Activated CD8-positive, alpha-beta memory T cell treated with anti-CD3 and anti-CD28 coated beads for 1 hour (primary cell): ENCODE results near the gene TENT4A.

Experiments used
- DNase-seq, 2 donors: peaks; one replicate each; pipeline ENCODE4 v3.0.0-alpha.2; 2020; ENCODE audit warnings: low read depth in 1 of 2; ENCODE audit errors: extremely low read depth in 1 of 2

The TENT4A gene

GRCh38 chr5:6700074-6700684 is 13.1 kb upstream of the TENT4A start:
- no peak for DNase-seq

DNA sequence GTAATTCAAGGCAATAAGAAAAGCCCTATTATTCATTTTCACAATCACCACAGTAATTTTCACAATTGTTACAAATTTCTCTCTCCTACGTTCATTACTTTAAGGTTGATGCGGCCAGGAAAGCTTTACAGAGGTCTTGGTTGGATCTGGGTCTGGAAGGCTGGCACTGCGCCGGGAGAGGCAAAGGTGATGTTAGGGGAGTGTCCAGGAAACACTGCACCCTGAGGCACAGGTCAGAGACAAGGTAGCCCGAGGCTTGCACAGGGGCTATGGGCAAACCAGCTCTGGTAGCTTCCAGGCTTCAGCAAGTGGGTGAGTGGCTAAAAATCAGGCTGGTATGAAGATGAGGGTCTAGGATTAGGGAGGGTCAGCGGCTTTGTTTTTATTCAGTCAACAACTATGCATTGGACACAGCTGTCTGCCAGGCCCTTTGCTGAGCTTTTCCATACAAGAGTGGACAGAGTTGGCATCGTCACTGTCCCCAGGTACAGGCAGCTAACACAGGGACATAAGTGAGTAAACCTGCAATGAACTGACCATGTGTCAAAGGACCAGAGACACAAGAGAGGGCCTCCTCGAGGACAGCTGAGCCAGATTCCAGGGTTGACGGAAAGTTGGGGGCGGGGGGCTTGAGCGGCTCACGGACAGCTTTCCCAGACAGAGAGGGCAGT is 12.4 kb upstream of the TENT4A start:
- no peak for DNase-seq

DNA sequence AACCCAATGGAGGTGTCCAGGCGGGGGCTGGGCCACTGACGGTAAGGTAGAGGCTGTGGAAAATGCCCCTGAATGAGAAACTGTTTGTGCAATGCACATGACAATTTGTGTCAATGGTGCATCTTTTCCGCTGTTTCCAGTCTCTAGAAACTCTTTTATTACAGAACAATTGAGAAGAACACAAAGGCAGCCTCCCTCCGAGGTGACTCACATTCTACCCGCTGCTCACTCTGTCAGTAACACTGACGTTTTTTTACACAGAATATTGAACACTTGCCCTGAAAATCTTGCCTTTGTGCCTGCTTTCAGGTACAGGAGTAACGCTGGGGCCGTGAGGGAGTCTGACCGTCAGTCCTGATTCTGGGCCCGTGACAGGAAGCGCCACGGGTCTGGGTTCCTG is 11.7 kb upstream of the TENT4A start:
- no peak for DNase-seq

DNA sequence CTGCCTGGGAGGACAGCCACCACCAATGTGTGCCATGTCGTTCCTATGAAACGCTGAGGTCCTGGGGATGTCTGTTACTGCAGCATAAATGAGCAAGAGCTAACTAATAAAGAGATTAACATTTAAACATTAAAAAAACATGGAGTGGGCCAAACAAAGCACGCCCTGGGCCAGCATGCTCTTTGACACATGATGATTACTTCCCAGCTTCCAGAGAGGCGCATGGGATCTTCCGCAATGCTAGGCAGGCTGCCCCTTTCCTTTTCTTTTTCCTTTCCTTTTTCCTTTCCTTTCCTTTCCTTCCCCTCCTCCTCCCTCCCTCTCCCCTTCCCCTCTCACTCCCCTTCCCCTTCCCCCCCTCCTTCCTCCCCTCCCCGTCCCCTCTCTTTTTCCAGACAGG is 10.6 kb upstream of the TENT4A start:
- no peak for DNase-seq

- no peak for DNase-seq
Measured at GRCh38 chr5:6703806-6704205, 9.4 kb upstream of the TENT4A start.

GRCh38 chr5:6704361-6704851 is 8.8 kb upstream of the TENT4A start:
- DNase-seq: no peak

GRCh38 chr5:6705088-6705487 is 8.1 kb upstream of the TENT4A start:
- DNase-seq: no peak

DNA sequence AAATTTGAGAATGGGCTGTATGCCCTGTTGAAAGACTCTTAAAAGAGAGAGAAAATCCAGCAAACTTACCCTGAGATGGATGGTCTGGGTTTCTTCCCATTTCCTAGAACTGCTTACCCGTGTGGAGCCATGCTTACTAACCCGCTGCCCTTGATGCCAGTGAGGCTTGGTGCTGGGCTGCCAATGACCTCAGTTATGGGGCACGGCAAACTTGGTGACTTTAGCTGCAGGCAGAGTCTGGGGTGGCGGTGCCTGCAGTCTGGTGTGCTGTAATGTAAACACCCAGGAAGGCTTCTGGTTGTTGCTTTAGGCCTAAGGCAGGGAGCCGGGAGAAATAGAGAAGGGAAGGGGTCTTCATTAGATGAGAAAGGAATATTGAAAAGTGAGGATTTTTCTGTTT is 7.3 kb upstream of the TENT4A start:
- DNase-seq: no peak

GRCh38 chr5:6707852-6708251 is 5.4 kb upstream of the TENT4A start:
- DNase-seq: no peak

DNA sequence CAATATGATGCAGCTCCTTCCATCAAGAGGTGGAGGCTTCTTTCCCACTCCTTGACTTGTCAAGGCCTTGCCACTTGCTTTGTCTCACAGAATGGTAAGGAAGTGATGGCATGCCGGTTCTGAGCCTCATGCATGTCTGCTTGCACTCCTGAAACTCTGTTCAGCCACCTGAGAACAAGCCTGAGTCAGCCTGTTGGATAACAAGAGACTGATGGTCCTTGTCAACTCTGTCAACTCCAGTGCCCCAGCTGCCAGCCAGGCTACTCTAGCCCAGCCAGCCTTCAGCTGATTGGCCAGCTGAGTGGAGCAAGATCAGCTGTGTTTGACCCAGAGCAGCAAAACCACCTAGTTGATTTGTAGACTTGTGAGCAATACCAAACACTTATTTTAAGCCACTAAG is 4.4 kb upstream of the TENT4A start:
- DNase-seq: no peak

- no peak for DNase-seq
Measured at GRCh38 chr5:6710070-6710469, 3.2 kb upstream of the TENT4A start.

- DNase-seq: no peak
Measured at GRCh38 chr5:6710551-6711318, 2.5 kb upstream of the TENT4A start.

- no peak for DNase-seq
Measured at GRCh38 chr5:6711409-6712141, 1.7 kb upstream of the TENT4A start.

DNA sequence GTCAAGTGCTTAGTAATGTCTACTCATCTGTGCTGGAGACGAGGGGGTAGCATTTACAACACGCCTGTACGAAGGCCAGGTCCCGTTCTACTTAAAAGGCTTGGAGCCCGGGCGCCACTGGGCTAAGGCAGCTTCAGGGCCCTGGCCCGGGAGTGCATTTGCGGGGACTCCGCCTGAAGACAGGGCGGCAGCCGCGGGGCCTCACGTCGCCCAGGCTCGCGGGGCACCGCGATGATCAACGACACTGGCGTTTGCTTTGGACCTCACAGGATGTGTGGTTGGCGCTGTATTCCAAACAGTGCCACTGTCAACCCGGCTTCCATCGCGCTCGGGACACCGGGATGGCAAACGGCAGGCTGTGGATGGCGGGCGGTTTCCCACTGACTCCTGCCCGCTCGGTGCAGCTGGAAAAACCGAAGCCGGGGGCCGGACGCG is 1.1 kb upstream of the TENT4A start:
- DNase-seq: no peak

GRCh38 chr5:6712577-6713273 is 507 bp upstream of the TENT4A start:
- peak in 1 of 2 donors; percentile 87 for DNase-seq

- DNase-seq: peak in 1 of 2 donors; percentile 14
Measured at GRCh38 chr5:6714226-6715041, 1.2 kb downstream of the TENT4A start.

DNA sequence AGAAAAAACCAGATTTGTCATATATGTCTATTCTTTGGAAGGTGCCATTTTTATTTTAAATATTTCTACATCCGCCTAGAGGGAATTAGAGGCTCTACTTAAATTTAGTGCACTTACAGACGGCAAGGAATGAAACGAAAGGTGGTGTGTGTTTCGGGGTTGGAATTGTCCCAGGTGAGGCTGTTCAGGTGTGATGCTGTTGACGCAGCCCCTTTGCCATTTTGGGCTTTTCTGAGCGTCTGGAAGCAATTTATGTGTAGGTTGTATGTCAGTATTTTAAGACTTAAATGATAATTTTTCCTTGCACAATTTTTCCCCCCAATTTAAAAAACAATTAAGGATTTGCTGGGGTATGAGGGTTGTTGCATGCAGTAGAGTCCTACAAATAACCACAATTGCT is 2.0 kb downstream of the TENT4A start:
- no peak for DNase-seq

DNA sequence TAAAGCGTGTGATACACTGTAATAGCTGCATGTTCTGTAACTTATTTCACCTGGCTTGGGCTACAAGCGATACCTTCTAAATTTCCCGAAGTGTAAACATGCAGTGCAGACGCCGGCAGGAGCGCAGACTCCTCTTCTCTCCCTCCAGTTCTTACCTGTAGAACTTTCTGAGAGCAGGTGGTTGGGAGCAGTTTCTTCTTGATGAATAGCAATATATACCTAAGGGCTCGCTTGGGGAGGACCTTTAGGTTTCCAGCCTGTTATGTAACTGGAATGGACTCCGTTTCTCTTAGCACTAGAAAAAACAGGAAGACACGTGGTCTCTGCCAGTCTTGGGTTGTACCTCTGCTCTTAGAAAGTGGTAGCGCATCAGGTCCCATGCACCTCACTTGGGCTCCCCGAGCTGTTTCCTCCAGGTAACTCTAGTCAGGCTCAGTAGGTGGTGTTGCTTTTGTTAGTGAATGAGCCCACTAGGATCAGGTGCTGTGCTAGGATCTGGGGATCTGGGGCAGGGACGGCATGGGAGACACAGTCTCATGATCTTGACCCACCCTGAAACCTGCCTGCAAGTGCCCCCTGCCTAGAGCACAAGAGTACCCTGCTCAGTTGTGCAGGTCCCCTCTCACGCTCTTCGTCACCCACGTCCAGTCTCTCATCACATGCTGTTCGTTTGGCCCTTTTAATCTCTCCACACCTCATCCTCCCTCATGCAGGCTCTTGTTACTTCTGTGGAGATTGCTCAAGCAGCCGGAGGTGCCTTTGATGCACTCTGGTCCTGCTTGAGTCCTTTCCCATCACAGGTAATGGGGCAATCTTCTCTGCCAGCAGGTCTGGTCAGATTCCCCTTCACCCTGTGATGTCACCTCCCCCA is 2.8 kb downstream of the TENT4A start:
- DNase-seq: no peak

DNA sequence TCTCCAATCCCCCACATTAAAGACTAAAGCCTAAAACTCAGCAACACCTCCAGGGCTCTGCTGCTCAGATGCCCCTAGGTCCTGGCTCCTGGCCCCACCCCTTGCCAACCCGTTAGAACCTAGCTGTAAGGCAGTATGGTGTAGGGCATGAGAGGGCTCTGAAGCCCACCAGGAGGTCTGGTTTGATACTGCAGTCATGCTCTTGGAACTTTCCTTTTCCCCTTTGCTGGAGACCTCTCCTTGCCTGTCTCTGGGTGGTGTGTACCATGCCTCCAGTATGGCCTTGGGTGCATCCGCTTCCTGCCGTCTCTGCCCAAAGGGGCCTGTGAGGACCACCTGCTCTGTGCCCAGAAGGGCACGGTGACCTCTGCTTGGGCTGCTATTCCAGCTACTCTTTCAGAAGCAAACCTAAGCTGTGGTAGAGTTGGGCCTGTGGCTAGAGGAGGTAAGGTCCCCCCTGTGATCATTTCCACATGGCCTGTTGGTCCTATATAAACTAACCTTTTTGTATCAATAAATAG is 3.5 kb downstream of the TENT4A start:
- no peak for DNase-seq
